ENCODE data around the gene HS3ST4.
"Not testable (repeated sequence)": the region's sequence is repeated elsewhere in the genome, so short reads cannot be mapped to it uniquely, and the experiment has no call there.

Gene HS3ST4

DNA sequence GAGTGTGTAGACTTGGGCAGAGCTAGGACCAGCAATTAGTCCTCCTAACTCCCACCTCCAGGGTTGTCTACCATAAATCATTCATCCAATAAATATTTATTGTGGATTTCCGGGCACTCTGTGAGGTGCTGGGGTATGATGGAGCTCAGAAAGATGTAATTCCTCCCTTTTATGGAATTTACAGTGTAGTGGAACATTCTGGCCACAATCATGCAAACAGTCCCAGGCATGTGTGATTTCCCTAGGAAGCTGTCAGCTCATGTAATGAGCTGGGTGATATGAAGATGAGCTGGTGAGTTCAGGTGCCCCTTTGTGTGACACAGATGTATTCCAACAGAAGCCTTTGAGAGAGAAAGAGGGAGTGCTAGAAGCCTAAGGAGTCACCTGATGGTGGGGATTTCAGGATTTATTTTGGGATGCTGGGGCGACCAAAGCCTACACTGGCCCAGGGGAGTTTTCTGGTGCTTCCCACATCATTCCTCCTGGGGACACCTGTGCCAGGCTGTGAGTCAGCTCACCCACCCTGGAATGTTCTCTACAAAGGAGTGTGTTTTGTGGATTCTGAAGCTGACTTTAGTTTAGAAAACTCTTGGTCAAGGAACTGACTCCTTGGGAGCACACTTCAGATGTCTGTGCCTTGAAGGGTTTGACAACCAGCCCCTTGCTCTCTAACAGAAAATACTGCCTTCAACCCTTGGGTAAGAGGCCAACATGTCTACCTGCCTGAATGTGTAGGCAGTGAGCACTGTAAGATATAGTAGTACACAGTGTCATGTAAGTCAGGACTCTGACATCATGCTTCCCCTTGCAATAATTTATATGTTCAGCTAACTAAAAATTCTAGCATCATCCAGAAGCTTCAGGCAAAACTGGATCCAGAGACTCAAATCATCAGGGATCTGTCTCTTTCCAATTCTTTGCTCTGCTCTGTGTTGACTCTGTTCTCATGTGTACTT lies 42.9 kb downstream of the HS3ST4 start:
- no peak for DNase-seq

DNA sequence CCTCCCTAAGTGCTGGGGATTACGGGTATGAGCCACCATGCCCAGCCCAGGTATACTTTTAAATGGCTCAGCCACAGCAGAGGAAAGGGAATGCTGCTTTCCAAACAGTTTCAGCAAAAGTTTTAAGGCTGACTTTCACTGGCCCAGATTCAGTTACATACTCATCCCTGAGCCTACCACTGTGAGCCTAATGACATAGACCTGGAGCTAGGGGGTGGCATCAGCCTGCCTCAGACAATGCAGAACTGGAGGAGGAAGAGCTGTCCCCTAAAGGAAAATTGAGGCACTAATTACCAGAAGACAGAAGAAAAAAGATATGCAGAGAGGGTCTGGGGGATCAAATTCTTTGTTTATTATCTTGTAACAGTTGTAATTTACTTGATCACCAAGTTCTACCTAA lies 43.9 kb downstream of the HS3ST4 start:
- no peak for DNase-seq

DNA sequence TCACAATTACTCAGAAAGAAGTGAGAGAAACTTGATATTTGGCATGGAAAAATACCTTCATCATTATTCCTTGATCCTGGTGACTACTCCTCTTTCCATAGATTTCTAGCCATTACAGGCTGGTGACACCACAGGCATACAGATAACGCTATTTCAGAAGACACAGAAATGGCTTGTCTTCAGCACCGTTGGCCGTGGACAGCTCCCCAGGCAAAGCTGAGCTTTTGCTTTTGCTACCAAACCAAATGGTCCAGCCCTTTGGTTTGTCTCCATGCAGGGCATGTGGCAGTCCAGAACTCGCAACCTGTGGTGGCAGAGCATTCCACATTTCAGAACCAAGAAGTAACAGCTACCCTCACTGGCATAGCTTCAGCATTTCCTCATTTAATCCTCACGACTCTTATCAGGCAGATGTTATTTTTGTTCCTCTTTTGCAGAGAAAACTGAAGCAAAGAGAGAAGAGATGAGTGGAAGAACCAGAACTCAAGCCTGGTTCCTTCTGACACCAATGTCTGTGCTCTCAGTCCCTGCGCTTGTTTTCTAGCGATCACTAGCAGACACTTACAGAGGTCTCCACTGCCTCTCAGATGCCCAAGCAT lies 55.5 kb downstream of the HS3ST4 start:
- DNase-seq = no peak

DNA sequence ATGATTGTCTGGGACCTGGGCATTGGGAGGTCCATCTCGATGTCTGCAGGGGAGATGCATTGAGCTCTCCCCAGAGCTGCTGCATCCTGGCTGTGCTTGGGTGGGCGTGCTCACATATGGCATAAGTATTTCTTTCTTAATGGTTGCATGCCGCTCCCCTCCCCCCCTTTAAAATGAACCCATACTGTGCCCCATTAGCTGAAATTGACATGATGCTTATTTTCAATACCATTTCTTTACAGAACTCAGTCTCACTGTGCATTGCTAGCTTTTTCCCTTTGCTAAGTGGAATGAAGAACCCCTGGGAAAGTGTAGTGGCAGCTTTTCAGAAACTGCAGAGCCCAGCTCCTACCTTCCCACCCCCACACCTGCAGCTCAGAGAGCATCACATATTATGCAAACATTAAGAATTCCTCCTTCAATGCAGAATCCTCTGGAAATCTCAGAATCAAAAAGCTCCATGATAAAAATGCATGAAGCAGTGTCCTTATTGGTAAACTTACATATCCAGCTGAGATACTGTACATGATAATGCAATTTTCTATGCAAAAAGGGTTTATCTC lies 56.4 kb downstream of the HS3ST4 start:
- no peak for DNase-seq

DNA sequence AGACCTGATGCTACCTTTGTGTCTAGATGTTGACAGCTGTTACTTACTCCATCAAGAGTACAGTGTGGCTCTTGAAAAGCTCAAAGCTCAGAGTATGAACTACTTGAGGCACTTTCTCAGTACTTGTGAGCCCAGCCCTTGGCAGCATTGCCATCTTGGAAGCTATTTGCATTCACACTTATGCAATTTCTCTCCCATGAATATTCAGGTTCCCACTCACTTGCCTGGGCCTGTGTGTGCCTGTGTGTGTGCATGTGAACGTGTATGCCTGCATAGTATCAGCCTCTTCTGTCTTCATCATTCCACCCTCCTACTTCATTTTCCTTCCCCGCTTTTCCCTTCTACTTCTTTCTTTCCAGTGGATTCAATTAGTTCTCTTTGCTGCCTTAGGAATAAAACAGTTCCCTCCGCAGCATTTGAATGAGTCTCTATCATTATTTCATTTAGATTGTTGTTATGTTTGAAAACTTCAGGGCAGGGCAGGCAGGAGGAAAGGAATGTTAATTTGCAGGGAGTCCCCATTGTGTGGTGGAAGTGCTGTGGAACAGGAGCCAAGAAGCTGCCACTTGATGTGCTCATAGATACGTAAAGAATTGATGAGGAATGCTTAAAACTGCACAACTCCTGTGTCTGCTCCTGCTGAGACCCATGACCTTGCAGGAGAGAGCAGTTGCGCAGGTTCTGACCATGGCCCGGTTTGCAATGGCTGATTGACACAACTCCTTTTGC lies 58.9 kb downstream of the HS3ST4 start:
- no peak for DNase-seq

DNA sequence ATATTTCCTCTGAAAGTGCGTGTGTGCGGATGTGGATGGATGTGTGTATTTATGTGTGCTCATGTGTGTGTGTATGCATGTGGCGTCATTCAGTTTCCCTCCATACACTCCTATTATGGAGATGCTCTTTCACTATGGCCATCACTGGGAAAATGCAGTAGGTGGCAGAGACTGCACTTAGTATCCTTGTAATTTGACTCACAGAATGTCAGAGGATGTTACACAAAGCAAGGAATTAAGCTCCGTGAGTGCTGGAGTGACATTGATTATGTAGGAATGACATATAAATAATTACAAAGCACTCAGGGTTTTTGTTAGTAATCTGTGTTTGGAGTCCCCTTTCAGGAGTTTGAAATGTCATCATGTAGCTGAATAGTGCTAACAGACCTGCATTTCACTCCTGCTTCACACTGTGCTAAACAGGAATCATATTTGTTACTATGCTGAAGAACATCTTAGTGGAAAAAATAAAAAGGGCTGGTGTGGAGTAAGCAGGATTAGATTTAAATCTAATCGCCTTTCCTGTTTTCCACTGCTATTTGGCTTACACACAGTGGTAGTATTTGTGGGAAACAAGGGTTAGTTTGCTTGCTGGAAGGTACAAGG lies 59.6 kb downstream of the HS3ST4 start:
- DNase-seq = no peak

DNA sequence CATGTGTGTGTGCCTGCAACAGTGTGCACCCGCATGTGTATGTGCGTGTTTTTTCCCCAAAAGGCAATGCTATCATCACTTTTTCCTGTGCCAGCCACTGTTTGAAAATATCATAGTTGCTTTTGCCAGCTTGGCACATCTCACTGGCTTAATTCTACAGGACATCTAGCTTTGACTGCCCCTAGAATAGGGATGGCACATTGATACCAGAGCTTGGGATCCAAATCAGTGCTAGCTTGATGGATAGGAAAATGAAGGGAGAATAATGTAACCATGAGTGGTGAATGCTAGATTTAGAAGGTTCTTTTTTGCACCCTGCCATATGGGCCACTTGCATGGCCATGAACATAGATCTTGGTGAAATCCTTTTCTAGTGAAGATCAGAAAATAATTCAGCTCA lies 72.7 kb downstream of the HS3ST4 start:
- DNase-seq = no peak

DNA sequence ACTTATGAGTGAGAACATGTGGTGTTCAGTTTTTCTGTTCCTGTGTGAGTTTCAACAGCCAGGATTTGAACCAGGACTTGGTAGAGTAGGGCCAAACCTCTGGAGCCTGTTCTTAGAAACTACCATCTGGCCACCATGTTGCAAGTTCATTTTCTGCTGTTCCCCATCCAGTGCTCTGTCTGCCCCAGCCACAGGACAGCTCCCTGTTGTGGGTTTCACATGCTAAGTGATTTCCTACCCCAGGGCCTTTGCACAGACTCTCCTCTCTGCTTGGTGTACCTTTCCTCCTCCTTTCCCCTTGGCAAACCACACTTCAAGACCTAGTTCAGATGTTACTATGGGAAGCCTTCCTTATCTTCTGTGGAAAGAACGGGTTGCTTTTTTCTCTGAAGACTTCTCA lies 79.5 kb downstream of the HS3ST4 start:
- no peak for DNase-seq

DNA sequence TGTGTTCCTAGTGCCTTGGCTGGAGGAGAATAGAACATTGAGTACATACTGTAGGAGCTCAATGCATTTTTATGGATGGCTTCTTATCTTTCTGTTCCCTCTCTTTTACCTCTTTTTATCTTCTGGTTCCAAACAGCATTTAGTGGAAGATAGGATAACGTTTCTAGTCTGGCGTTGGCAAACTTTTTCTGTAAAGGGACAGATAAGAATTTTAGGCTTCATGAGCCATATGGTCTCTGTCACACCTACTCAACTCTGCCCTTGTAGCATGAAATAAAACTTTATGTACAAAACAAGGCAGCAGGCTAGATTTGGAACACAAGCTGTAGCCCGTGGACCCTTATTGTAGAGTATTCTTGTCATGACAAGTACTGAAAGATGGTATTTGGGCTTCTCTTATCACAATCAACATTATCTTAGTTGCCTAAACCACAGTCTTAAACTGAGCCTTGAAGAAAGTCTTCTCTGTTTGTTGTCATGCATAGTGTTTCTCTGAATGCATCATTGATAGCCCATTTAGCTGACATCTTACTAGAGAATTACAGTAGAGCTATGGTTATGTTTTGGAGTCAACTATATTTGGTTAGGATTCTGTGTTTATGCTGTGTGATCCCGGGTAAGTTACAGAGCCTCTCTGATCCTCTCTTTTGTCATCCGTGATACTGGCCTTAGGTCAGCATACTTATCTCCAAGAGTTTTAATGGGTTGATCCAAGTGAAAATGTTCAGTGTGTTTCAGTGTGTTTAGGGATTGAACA lies 80.2 kb downstream of the HS3ST4 start:
- DNase-seq = no peak

DNA sequence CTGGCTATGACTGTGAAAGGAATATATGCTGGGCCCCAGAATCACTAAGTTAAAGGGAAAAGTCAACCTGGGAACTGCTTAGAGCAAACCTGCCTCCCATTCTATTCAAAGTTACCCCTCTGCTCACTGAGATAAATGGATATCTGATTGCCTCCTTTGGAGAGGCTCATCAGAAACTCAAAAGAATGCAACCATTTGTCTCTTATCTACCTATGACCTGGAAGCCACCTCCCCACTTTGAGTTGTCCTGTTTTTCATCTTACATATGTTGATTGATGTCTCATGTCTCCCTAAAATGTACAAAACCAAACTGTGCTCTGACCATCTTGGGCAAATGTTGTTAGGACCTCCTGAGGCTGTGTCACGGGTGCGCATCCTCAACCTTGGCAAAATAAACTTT lies 84.5 kb downstream of the HS3ST4 start:
- DNase-seq = not testable (repeated sequence)

DNA sequence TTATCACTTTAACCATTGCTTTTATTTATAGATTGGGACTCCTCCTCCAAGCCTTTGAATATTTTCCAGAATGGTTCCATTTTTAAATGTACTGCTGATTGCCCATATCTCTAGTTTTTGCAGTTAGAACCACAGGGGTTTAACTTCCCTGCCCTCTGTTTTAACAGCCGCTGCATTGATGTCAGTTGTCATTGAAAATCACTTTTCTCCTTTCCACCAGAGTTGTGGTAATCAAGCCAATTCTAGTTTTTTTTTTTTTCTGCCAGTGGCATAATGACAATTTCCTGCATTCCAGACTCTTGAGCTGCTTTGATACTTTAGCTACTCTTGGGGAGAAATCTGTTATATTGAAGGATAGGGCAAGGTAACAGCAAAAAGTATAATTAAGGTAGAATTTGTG lies 91.5 kb downstream of the HS3ST4 start:
- no peak for DNase-seq

DNA sequence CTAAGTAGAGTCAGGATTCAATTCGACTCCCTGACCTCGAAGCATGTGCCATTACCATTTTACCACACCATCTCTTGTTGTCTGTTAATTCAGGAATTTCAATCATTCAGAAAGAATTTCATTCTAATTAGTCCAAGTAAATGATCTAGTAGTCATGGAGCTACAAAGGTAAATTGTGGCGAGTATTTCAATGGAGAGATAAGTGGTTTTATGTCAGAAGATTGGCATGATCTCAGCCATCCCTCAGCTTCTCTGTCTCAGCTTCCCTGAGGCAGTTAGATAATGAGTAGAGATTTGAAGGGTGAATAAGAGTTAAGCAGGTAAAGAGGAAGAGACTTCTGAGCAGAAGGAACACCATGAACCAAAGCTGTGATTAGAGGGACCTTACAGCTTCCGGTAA lies 93.6 kb downstream of the HS3ST4 start:
- no peak for DNase-seq

DNA sequence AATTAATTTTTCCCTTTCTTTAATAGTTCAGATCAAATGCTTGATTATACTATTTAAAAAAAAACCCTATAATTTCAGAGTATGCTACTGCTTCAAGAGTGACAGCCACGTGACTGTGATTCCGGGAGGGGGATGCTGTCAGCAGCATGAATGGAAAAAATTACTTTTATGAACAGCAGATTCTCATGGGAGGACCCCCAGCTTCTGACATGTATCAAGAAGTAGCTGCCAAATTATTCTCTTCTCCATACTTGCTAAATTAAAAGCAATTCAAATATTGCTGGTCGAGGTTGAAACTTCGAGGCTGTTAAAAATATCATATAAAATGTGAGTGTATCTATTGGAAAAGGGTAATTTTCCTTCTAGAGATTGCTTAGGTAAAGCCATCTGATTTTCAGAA lies 95.0 kb downstream of the HS3ST4 start:
- no peak for DNase-seq

DNA sequence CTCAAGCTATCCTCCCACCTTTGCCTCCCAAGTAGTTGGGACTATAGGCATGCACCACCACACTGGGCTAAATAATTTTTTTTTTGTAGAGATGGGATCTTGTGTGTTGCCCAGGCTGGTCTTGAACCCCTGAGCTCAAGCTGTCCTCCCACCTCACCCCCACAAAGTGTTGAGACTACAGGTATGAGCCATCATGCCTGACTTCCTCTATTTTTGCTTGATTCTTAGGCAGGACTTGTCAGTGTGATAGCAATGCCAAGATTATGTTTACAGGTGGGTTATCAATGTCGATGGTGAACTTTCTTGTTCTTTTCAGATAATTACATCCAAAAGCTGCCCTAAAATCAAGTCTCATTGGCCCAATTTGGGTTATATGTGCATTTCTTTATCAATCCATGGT lies 96.9 kb downstream of the HS3ST4 start:
- no peak for DNase-seq

DNA sequence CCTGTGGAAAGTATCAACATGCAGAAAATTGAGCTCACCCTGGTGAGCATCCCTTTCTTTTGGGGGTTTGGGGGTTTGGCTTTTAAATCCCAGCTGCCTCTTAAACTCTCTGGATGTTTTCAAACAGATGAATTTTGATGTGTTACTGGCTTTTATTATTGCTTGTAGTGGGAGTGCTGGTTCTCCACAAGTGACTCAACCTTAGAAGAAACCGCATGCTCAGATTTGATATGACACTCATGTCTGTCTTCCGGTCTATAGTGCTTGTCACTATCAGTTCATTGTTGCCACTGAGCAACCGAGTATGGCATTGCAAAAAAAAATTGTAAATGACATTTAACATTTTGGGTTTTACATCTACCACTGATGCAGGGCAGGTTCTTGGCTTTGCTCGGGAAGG lies 104.5 kb downstream of the HS3ST4 start:
- DNase-seq = no peak

DNA sequence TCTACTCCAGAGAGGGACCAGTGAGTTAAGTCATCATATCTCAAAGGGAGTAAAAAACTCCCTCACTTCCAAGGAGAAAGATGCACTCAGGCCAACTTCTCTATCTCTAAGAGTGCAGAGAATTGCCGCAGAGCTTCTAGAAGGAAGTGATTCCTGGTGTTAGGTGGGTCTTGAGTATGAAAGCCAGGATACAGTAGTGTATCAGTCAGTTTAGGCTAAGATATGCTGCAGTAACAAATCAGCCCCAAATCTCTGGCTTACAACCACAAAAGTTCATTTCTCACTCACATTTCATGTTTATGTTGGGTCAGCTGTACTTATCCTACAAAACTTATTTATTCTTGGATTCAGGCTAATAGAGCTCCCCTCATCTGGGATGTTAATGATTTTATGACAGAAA lies 106.3 kb downstream of the HS3ST4 start:
- no peak for DNase-seq

DNA sequence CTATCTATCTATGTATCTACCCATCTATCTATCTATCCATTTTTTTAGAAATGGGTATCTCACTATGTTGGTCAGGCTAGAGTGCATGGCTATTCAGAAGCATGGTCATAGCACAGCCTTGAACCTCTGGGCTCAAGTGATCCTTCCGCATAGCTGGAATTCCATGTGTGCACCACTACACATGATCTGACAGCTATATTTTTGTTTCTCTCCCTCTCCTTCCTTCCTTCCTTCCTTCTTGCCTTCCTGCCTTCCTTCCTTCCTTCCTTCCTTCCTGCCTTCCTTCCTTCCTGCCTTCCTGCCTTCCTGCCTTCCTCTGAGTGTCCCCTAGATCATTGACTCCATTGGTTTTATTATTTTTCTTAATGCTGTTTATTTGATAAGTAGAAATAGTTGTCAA lies 108.1 kb downstream of the HS3ST4 start:
- no peak for DNase-seq

DNA sequence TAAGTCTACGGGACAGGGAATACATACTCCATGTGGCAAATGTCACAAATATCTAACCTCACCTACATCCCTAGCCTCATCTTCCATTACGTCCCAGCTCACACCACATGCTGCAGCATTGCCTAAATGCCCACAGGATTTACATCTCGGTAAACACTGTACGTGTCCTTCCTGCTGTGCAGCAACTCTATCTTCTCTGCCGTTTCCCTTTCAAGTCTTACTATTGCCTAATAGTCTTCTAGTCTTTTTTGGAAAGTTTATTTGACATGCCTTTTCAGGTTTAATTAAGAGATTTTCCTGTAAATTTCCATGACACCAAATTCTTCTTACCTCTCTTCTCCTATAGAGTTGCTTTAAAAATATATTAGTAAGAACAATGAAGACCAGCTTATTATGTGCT lies 120.5 kb downstream of the HS3ST4 start:
- DNase-seq = no peak

DNA sequence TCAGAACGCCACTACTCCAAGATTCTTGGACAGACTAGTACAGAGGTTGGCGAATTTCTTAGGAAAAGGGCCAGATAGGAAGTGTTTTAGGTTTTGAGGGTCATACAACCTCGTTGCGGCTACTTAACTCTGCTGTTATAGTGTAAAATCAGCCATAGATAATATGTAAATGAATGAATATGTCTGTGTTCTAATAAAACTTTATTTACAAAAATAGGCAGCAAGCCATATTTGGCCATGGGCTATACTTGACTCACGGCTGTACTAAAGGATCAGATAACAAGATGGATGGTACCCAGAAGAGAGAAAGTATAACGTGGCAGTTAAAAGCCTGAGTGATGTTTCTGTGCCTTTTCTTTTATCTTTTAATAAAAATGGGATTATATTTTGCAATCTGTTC lies 125.5 kb downstream of the HS3ST4 start:
- no peak for DNase-seq

DNA sequence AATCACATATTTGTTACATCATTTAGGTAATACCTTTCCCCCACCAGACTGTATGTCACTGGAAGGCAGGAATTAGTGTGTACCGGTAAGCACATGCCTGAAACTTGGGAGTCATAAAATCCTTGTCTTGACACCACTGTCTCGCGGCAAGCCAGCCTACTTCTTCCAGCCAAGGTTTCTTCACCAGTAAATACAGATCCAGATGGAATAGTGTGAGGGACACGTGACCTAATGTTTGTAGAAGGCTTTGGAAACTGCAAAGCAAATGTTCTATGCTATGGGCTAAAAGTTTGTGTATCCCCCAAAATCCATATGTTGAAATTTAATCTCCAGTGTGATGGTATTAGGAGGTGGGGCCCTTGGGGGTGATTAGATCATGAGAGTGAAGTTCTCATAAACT lies 126.1 kb downstream of the HS3ST4 start:
- DNase-seq = no peak

DNA sequence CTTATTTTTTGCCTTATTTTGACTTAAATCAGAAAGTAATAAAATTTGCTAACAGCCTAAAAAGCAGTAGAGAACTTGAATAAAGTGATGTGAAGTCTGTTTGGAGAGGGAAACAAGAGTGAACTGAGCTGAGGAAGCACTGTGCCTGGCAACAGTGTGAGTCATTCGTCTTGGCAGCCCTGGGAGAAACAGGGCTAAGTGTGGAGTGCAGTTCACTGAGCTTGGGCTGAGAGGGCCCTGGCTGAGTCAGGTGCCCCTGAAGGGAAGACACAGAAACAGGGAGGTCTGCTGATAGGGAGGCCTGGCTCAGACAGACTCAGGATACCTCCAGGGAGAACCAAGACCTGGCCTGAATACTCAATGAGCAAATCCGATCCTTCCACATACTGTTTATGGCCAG lies 132.1 kb downstream of the HS3ST4 start:
- no peak for DNase-seq

DNA sequence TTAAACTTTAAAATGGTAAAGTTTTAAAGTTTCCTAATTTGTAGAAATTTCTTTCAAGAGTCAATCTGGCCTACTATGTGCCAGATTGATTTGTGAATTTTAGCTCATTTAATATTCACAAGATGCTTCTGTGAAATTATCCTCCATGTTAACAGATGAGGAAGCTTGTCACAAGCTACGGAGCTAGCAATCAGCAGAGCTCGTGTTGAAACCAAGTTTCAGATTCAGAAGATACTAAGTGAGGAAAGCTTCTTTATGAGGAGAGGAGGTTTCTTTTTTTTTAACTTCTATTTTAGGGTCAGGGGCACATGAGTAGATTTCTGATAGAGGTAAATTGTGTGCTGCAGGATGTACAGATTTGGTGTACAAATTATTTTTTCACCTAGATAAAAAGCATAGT lies 135.9 kb downstream of the HS3ST4 start:
- no peak for DNase-seq

Measured in activated CD4-positive, alpha-beta T cell treated with anti-CD3 and anti-CD28 coated beads for 4 hours (primary cell).